Right lobe of liver (tissue), 6 donors: ENCODE results near the gene STAT3. TPM values are rescaled to one million over a fixed set of nuclear protein-coding genes. Genes with fewer than 3 reads are reported as not detected.

Experiments used
- ATAC-seq, 4 donors: fragments of 200-7000 bp; cut with Tn5 transposase; one replicate each; pipeline ENCODE4 v1.9.1; 2020; ENCODE audit warnings: mild to moderate bottlenecking in 4 of 4, moderate library complexity in 4 of 4
- DNase-seq, 3 donors: peaks; one replicate each; pipeline ENCODE4 v3.0.0-alpha.2; 2020
- H3K27ac ChIP-seq, 3 donors: fragments of 200-600 bp; one replicate each; pipeline ENCODE4 v1.8.0; 2022
- H3K27me3 ChIP-seq, 2 donors: fragments of 200-600 bp; one replicate each; pipeline ENCODE4 v1.8.0; 2022
- H3K36me3 ChIP-seq, 4 donors: fragments of 200-600 bp; sonication (generic) in 1 of 4; one replicate each; pipeline versions ENCODE4 v1.5.1 to v1.8.0; 2017 to 2022; ENCODE audit warnings: control low read depth in 1 of 4
- H3K4me1 ChIP-seq, 4 donors: fragments of 200-600 bp; sonication (generic) in 1 of 4; one replicate each; pipeline versions ENCODE4 v1.5.1 to v1.8.0; 2017 to 2022; ENCODE audit warnings: control low read depth in 1 of 4
- H3K4me3 ChIP-seq, 3 donors: fragments of 200-600 bp; one replicate each; pipeline ENCODE4 v1.8.0; 2022
- H3K9me3 ChIP-seq, 4 donors: fragments of 200-600 bp; sonication (generic) in 1 of 4; one replicate each; pipeline versions ENCODE4 v1.5.1 to v1.8.0; 2017 to 2022; ENCODE audit warnings: control low read depth in 1 of 4
- POLR2A ChIP-seq: fragments of 450-650 bp; IDR thresholded peaks from one replicate; pipeline ENCODE4 v1.6.1; 2017; ENCODE audit warnings: antibody characterized with exemption, mild to moderate bottlenecking
- WGBS: methylation state at CpG from one replicate; pipeline ENCODE4 v1.1.6; 2018; ENCODE audit warnings: low coverage, low lambda C conversion rate; ENCODE audit not compliant: insufficient coverage; ENCODE audit errors: missing lambda C conversion rate; 5-methylcytosine and 5-hydroxymethylcytosine counted together
- intact Hi-C, 2 donors: fragments of 100-400 bp; cut with DNase I; formaldehyde crosslinking; loops; one replicate each; pipeline versions ENCODE4 v1.11.2 to v1.14.1; 2022
- long read RNA-seq: library from polyadenylated mRNA; unstranded; transcript quantifications from one replicate; pipeline ENCODE4 v2.0.0, GENCODE V29; 2019
- total RNA-seq, 6 experiments: library from RNA; depleted of rRNA in 2 of 6; stranded (reverse); fragments of >200 nt in 2 of 6; fragmentation: NEBNext Ultra II Directional in 3 of 6; extraction: Animal tissue kit (Norgen Biotek cat#: 25700) in 3 of 6; gene quantifications; one replicate each; pipeline versions ENCODE4 v1.1.0 to v1.2.4, GENCODE V29; 2016 to 2023
- TF ChIP-seq, protein P1 (sequence below), 4 donors: fragments of 200-600 bp in 3 of 4; fragments of 450-650 bp in 1 of 4; IDR thresholded peaks; one replicate each; pipeline versions ENCODE4 v1.5.1 to v1.8.0; 2016 to 2022; ENCODE audit warnings: antibody characterized with exemption in 4 of 4, mild to moderate bottlenecking in 2 of 4
- donor health status: DM: no; HTN: yes; CAD: no.
- donor health status: DM: no; HTN: no; CAD: no.
- donor health status: DM: no; HTN: no; CAD: no.
- donor health status: DM: no; HTN: yes; CAD: no.
- donor health status: DM: no; HTN: yes; CAD: no.

The STAT3 gene
- total RNA-seq = 100 to 1,000 TPM; 108 to 267 (median 208) TPM
- long read RNA-seq, full-length matches to known transcripts = 8 of 30 reads
- long read RNA-seq, partial matches to known transcripts = 5 of 30 reads
- long read RNA-seq, other reads (novel, unspliced or antisense) = 17 of 30 reads

DNA sequence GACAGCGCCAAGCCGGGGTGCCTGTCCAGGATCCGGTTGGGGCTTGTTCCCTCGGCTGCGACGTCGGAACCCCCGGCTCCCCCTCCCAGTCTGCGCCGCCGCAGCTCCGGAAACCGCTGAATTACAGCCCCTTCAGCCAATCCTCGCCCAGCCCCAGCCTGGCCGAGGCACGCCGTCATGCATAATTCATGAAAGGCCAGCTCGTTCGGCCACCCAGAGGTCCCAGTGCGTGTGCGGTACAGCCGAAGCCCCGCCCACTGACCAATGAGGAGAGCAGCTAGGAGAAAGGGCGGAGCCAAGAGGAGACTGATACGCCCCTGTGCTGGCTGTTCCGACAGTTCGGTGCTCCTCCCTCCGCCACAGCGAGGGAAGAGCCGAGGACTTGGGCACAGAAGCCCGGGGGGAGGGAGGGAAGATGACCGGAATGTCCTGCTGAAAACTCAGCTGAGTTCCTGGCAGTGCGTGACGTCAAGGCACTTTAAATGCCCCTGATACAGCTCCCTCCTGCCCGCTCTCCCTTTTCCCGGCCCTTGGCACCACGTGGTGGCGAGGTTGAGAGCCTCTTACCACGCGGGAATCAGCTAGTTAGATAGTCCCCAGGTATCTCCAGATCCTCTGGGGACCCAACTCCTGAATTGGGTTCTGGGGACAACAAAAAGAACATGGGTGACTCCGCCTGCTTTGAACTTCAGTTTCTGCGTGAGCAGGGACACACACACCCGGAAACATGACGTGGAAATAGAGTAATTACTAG is at the start of gene STAT3:
Gene STAT3, minus strand, starts transcription at position 62 of the 754 bp plus-strand sequence. CDS start 39,926 bp downstream, outside the sequence.
- Histone ChIP-seq H3K36me3 (no peaks in the 10 kb centered on the region), H3K27me3 (no peaks in the 10 kb centered on the region), H3K4me1 (peaks cover 0 to 47% (median 14%) of the 10 kb centered on the region in 4 donors), H3K4me3 (peak within 1 kb of the TSS; percentile 89 to 98 (median 91)), H3K27ac (peak within 1 kb of the TSS; percentile 100), H3K9me3 (no peaks in the 10 kb centered on the region)
- TF ChIP-seq, protein P1, sequence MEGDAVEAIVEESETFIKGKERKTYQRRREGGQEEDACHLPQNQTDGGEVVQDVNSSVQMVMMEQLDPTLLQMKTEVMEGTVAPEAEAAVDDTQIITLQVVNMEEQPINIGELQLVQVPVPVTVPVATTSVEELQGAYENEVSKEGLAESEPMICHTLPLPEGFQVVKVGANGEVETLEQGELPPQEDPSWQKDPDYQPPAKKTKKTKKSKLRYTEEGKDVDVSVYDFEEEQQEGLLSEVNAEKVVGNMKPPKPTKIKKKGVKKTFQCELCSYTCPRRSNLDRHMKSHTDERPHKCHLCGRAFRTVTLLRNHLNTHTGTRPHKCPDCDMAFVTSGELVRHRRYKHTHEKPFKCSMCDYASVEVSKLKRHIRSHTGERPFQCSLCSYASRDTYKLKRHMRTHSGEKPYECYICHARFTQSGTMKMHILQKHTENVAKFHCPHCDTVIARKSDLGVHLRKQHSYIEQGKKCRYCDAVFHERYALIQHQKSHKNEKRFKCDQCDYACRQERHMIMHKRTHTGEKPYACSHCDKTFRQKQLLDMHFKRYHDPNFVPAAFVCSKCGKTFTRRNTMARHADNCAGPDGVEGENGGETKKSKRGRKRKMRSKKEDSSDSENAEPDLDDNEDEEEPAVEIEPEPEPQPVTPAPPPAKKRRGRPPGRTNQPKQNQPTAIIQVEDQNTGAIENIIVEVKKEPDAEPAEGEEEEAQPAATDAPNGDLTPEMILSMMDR (IDR thresholded peaks at IDR 0.05) = peak in 1 of 4 donors; percentile 12
- peak; percentile 97 for TF ChIP-seq POLR2A
- intact Hi-C loops = no loop called here
- 0% methylated on average over 10 of the region's 44 CpGs for WGBS
- DNase-seq (peak; percentile 100), ATAC-seq (peak; percentile 91 to 97 (median 94))

DNA sequence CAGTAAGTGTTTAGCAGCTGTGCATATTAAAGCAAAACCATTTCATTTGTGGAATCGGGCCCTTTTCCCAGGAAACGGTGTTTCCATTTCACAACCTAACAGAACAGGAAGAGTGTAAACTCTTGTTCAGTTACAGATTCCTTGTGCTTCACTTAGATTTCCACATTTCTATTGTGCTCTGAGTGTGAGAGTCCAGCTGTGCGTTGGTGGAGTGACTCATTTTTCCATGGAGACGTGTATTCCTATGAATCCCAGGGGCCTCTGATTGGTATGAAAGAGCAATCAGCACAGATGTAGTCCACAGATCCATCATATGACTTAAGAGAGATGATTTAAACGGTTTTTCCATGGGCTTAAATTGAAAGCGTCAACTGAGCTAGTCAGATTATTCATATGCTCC is 48.1 kb upstream of the STAT3 start:
- DNase-seq (no peak), ATAC-seq (peak in 1 of 4 donors; percentile 55)
- WGBS = 68% methylated on average over 6 of the region's 6 CpGs
- no peak overlapping the region for H3K27ac ChIP-seq
- no peaks in the 10 kb centered on the region for H3K4me1 ChIP-seq
- no peak for TF ChIP-seq POLR2A
- TF ChIP-seq, protein P1 (IDR thresholded peaks at IDR 0.05) = no peak
- no peak overlapping the region for H3K4me3 ChIP-seq
- intact Hi-C loops = no loop called here
- no peaks in the 10 kb centered on the region for H3K9me3 ChIP-seq
- H3K36me3 ChIP-seq = no peaks in the 10 kb centered on the region
- H3K27me3 ChIP-seq = no peaks in the 10 kb centered on the region

DNA sequence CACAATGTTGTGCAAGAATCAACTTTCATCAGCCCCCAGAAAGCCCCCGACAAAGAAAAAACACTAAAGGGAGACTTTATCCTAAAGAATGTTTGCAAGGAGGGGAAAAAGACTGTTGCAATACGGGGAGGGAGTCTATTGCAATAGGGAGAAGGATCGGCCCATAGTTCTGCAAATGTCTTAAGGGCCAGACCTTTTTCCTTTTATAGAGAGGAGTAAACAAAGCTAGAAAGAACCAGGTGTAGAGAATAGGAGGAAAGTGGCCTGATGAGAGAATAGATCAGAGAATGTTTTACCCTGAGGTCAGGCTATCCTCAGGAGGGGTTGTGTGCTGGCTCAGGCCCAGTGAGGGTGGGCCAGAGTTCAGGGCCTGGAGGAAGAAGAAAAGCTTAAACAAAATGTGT is 43.5 kb upstream of the STAT3 start:
- no peaks in the 10 kb centered on the region for H3K9me3 ChIP-seq
- no peak overlapping the region for H3K4me3 ChIP-seq
- 49% methylated on average over 3 of the region's 3 CpGs for WGBS
- intact Hi-C loops = no loop called here
- no peaks in the 10 kb centered on the region for H3K36me3 ChIP-seq
- H3K27me3 ChIP-seq = no peaks in the 10 kb centered on the region
- no peaks in the 10 kb centered on the region for H3K4me1 ChIP-seq
- TF ChIP-seq, protein P1 (IDR thresholded peaks at IDR 0.05) = no peak
- TF ChIP-seq POLR2A = no peak
- no peak overlapping the region for H3K27ac ChIP-seq
- ATAC-seq = no peak
- peak in 1 of 3 donors; percentile 11 for DNase-seq

DNA sequence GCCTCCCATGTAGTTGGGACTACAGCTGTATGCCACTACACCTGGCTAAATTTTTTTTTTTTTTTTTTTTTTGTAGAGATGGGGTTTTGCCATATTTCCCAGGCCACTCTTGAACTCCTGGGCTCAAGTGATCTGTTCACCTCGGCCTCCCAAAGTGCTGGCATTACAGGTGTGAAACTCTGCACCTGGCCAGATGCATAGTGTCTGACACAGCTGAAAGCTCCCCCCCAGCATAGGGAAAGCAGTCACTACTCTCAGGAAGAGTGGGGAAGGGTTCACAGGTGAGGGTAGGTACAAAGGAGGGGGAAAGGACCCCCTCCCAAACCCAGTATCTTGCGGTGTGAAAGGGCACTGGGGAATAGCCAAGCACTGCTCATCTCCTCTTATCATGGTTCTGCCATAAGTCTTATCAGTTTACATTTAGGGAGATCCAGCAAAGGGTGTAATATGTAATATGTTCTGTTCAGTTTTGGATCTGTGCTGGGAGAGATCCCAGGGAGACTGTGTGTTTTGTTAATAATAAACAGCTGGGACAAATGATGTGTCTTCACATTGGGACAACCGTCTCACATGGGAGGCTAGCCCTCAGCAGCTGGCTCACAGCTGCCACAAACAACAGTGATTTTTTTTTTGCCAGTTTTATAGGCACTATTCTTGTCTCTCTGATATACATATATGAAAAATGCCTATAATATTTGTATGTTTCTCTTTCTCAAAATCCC is 41.6 kb upstream of the STAT3 start:
- 52% methylated on average over 3 of the region's 3 CpGs for WGBS
- DNase-seq (peak in 1 of 3 donors; percentile 16), ATAC-seq (no peak)
- no peaks in the 10 kb centered on the region for H3K36me3 ChIP-seq
- no peak overlapping the region for H3K4me3 ChIP-seq
- H3K4me1 ChIP-seq = no peaks in the 10 kb centered on the region
- TF ChIP-seq, protein P1 (IDR thresholded peaks at IDR 0.05) = no peak
- no peak for TF ChIP-seq POLR2A
- H3K27ac ChIP-seq = no peak overlapping the region
- intact Hi-C loops = no loop called here
- no peaks in the 10 kb centered on the region for H3K27me3 ChIP-seq
- H3K9me3 ChIP-seq = no peaks in the 10 kb centered on the region
